ENCODE data around the gene HLA-A.
"Not testable (repeated sequence)": the region's sequence is repeated elsewhere in the genome, so short reads cannot be mapped to it uniquely, and the experiment has no call there.

DNA sequence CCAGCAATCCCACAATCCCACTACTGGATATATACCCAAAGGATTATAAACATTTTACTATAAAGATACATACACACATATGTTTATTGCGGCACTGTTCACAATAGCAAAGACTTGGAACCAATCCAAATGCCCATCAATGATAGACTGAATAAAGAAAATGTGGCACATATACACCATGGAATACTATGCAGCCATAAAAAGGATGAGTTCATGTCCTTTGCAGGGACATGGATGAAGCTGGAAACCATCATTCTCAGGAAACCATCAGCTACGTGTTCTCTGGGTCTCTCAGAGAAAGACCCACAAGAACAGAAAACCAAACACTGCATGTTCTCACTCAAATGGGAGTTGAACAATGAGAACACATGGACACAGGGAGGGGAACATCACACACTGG is 21.4 kb downstream of the HLA-A start:
- not testable (repeated sequence) for TF ChIP-seq TARDBP (IDR thresholded peaks at IDR 0.05); SUZ12 (IDR thresholded peaks at IDR 0.05); BHLHE40 (IDR thresholded peaks at IDR 0.05; ENCODE audit: borderline replicate concordance); ZNF384 (IDR thresholded peaks at IDR 0.05); SP1 (IDR thresholded peaks at IDR 0.05); HDGF (IDR thresholded peaks at IDR 0.05; ENCODE audit: borderline replicate concordance); FOXA1 (IDR thresholded peaks at IDR 0.05); ELF4 (IDR thresholded peaks at IDR 0.05); NFRKB (IDR thresholded peaks at IDR 0.05); FOXK2 (IDR thresholded peaks at IDR 0.05)
- TF ChIP-seq, protein P1, sequence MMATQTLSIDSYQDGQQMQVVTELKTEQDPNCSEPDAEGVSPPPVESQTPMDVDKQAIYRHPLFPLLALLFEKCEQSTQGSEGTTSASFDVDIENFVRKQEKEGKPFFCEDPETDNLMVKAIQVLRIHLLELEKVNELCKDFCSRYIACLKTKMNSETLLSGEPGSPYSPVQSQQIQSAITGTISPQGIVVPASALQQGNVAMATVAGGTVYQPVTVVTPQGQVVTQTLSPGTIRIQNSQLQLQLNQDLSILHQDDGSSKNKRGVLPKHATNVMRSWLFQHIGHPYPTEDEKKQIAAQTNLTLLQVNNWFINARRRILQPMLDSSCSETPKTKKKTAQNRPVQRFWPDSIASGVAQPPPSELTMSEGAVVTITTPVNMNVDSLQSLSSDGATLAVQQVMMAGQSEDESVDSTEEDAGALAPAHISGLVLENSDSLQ (IDR thresholded peaks at IDR 0.05), result not testable (repeated sequence)
